ENCODE measurements around the gene VEGFC.

The VEGFC gene

GRCh38 chr4:176718881-176719280 is 73.8 kb downstream of the VEGFC start:
- FAIRE-seq (no peak), DNase-seq (ENCODE audit: extremely low spot score, insufficient read length, low read depth) (no peak)

- FAIRE-seq: no peak
- DNase-seq (ENCODE audit: extremely low spot score, insufficient read length, low read depth): no peak
Observed at GRCh38 chr4:176717237-176717636, 75.5 kb downstream of the VEGFC start.

- FAIRE-seq (no peak), DNase-seq (ENCODE audit: extremely low spot score, insufficient read length, low read depth) (no peak)
Observed at GRCh38 chr4:176709417-176709816, 83.3 kb downstream of the VEGFC start.

GRCh38 chr4:176708771-176709311 is 83.9 kb downstream of the VEGFC start:
- DNase-seq (ENCODE audit: extremely low spot score, insufficient read length, low read depth) (no peak), FAIRE-seq (no peak)

GRCh38 chr4:176690716-176691115 is 102.0 kb downstream of the VEGFC start:
- FAIRE-seq (no peak), DNase-seq (ENCODE audit: extremely low spot score, insufficient read length, low read depth) (no peak)

GRCh38 chr4:176680668-176681180 is 112.0 kb downstream of the VEGFC start:
- DNase-seq (ENCODE audit: extremely low spot score, insufficient read length, low read depth) (no peak), FAIRE-seq (no peak)

- DNase-seq (ENCODE audit: extremely low spot score, insufficient read length, low read depth) (no peak), FAIRE-seq (no peak)
Observed at GRCh38 chr4:176676901-176677300, 115.8 kb downstream of the VEGFC start.

GRCh38 chr4:176675810-176676209 is 116.9 kb downstream of the VEGFC start:
- FAIRE-seq: no peak
- DNase-seq (ENCODE audit: extremely low spot score, insufficient read length, low read depth): no peak

- DNase-seq (ENCODE audit: extremely low spot score, insufficient read length, low read depth) (no peak), FAIRE-seq (no peak)
Observed at GRCh38 chr4:176671532-176671931, 121.2 kb downstream of the VEGFC start.

GRCh38 chr4:176668324-176668723 is 124.4 kb downstream of the VEGFC start:
- FAIRE-seq (no peak), DNase-seq (ENCODE audit: extremely low spot score, insufficient read length, low read depth) (no peak)

GRCh38 chr4:176664964-176665363 is 127.8 kb downstream of the VEGFC start:
- no peak for FAIRE-seq

GRCh38 chr4:176660561-176660960 is 132.2 kb downstream of the VEGFC start:
- no peak for DNase-seq (ENCODE audit: extremely low spot score, insufficient read length, low read depth)
- no peak for FAIRE-seq

More at GRCh38 chr4:176664964-176665363, 127.8 kb downstream of the VEGFC start:
- DNase-seq (ENCODE audit: extremely low spot score, insufficient read length, low read depth): no peak

GRCh38 chr4:176656108-176656507 is 136.6 kb downstream of the VEGFC start:
- DNase-seq (ENCODE audit: extremely low spot score, insufficient read length, low read depth): no peak
- FAIRE-seq: no peak

- FAIRE-seq: no peak
- no peak for DNase-seq (ENCODE audit: extremely low spot score, insufficient read length, low read depth)
Observed at GRCh38 chr4:176654565-176655216, 138.0 kb downstream of the VEGFC start.

GRCh38 chr4:176653401-176654220 is 139.1 kb downstream of the VEGFC start:
- FAIRE-seq (no peak), DNase-seq (ENCODE audit: extremely low spot score, insufficient read length, low read depth) (no peak)

- FAIRE-seq: no peak
- DNase-seq (ENCODE audit: extremely low spot score, insufficient read length, low read depth): no peak
Observed at GRCh38 chr4:176646311-176646710, 146.4 kb downstream of the VEGFC start.

GRCh38 chr4:176645246-176645960 is 147.3 kb downstream of the VEGFC start:
- FAIRE-seq: no peak

GRCh38 chr4:176642472-176642871 is 150.2 kb downstream of the VEGFC start:
- no peak for DNase-seq (ENCODE audit: extremely low spot score, insufficient read length, low read depth)
- no peak for FAIRE-seq

More at GRCh38 chr4:176645246-176645960, 147.3 kb downstream of the VEGFC start:
- DNase-seq (ENCODE audit: extremely low spot score, insufficient read length, low read depth): no peak

GRCh38 chr4:176641237-176641636 is 151.5 kb downstream of the VEGFC start:
- no peak for FAIRE-seq

GRCh38 chr4:176638992-176639391 is 153.7 kb downstream of the VEGFC start:
- FAIRE-seq: no peak
- no peak for DNase-seq (ENCODE audit: extremely low spot score, insufficient read length, low read depth)

More at GRCh38 chr4:176641237-176641636, 151.5 kb downstream of the VEGFC start:
- DNase-seq (ENCODE audit: extremely low spot score, insufficient read length, low read depth): no peak
